ENCODE measurements around the gene ATAD3B. TPM values are rescaled to one million over a fixed set of nuclear protein-coding genes. Genes with fewer than 3 reads are reported as not detected.
"Not testable (repeated sequence)": the region's sequence is repeated elsewhere in the genome, so short reads cannot be mapped to it uniquely, and the experiment has no call there.

The ATAD3B gene
- polyA plus RNA-seq, 4 donors, result 17.4 to 34.5 (median 19.4) TPM

DNA sequence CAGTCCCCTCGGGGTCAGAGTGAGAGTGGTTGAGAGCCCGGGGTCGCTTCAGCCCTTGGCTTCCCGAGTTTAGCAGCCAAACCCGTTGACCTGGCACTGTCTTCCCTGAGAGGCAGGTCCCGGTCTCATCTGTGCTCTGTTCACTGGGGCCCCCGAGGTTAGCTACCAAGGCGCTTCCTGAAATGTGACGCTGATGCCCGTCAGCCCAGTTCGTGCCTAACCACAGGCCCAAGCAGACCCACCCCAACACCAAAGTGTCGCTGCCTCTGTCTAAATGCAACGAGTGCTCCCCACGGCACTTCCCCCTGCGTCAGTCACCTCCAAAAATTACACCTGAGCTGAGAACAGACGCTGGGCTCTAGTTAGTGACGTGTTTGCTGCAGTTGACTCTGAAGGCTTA lies 4.4 kb downstream of the ATAD3B start:
- not testable (repeated sequence) for H3K4me3 ChIP-seq (ENCODE audit: low read depth in 1 of 3, low read length in 3 of 3); H3K27me3 ChIP-seq (ENCODE audit: control insufficient read depth in 3 of 3, insufficient read depth in 3 of 3, low read length in 3 of 3); H3K9me3 ChIP-seq (ENCODE audit: control insufficient read depth in 2 of 2, insufficient read depth in 1 of 2, low read depth in 1 of 2, low read length in 1 of 2); H3K4me1 ChIP-seq (ENCODE audit: control insufficient read depth in 3 of 3, insufficient read depth in 2 of 3, low read depth in 1 of 3, low read length in 2 of 3); DNase-seq; FAIRE-seq; H3K27ac ChIP-seq (ENCODE audit: low read depth in 1 of 3, low read length in 2 of 3)
- H3K36me3 ChIP-seq (ENCODE audit: control insufficient read depth in 3 of 3, insufficient read depth in 2 of 3, low read depth in 1 of 3, low read length in 3 of 3), result peaks cover 11 to 43% (median 12%) of the 10 kb centered on the region in 3 donors
- WGBS, 3 donors, result 83 to 86% (median 83%) methylated on average over 14 to 15 of the region's 17 CpGs

- no peak overlapping the region for H3K27ac ChIP-seq (ENCODE audit: low read depth in 1 of 3, low read length in 2 of 3)
- FAIRE-seq (no peak), DNase-seq (no peak)
- WGBS, 3 donors, result 96 to 98% (median 97%) methylated on average over 22 of the region's 22 CpGs
- peaks cover 11 to 49% (median 12%) of the 10 kb centered on the region in 3 donors for H3K36me3 ChIP-seq (ENCODE audit: control insufficient read depth in 3 of 3, insufficient read depth in 2 of 3, low read depth in 1 of 3, low read length in 3 of 3)
- H3K4me3 ChIP-seq (ENCODE audit: low read depth in 1 of 3, low read length in 3 of 3), result no peak overlapping the region
- H3K27me3 ChIP-seq (ENCODE audit: control insufficient read depth in 3 of 3, insufficient read depth in 3 of 3, low read length in 3 of 3), result no peaks in the 10 kb centered on the region
- no peaks in the 10 kb centered on the region for H3K9me3 ChIP-seq (ENCODE audit: control insufficient read depth in 2 of 2, insufficient read depth in 1 of 2, low read depth in 1 of 2, low read length in 1 of 2)
- no peaks in the 10 kb centered on the region for H3K4me1 ChIP-seq (ENCODE audit: control insufficient read depth in 3 of 3, insufficient read depth in 2 of 3, low read depth in 1 of 3, low read length in 2 of 3)
Observed at GRCh38 chr1:1477206-1477605, 5.6 kb downstream of the ATAD3B start.

DNA sequence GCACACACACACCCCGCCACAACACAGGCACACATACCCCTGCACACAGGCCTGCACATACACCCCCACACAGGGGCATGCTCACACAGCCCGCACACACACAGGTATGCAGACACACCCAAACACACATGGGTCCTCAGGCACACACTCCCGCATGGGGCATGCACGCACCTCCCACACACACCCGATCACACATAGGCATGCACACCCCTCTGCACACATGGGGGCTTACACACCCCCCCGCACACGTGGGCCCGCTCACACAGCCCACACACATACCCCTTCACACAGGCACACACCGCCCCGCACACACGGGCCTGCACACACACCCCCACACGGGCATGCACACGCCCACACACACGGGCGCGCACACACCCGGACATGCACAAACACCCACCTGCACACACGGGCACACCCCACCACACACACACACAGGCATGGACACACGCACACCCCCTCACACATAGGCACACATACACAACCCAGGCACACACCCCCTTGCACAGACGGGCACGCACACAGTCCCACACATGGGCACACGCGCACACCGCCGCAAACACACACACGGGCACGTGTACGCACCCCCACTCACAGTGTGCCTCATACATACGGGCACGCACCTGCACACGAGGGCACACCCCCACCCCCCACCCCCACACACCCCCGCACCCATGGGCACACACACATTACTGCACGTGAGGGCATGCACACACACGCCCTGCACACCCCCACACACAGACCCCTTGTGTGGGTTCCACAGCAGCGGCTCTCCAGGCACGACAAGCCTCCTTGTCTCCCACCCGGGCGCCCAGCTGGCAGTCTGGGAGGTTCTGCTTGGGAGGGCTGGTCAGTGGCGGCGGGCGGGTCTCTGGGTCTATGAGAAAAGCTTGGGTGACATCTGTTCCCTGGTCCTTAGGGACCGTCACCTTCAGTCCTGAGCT lies 8.3 kb downstream of the ATAD3B start:
- H3K36me3 ChIP-seq (ENCODE audit: control insufficient read depth in 3 of 3, insufficient read depth in 2 of 3, low read depth in 1 of 3, low read length in 3 of 3), result peaks cover 11 to 64% (median 12%) of the 10 kb centered on the region in 3 donors
- H3K4me1 ChIP-seq (ENCODE audit: control insufficient read depth in 3 of 3, insufficient read depth in 2 of 3, low read depth in 1 of 3, low read length in 2 of 3), result no peaks in the 10 kb centered on the region
- no peak overlapping the region for H3K27ac ChIP-seq (ENCODE audit: low read depth in 1 of 3, low read length in 2 of 3)
- H3K4me3 ChIP-seq (ENCODE audit: low read depth in 1 of 3, low read length in 3 of 3), result no peak overlapping the region
- DNase-seq (no peak), FAIRE-seq (no peak)
- WGBS, 3 donors, result 95 to 97% (median 96%) methylated on average over 40 to 42 of the region's 42 CpGs
- H3K27me3 ChIP-seq (ENCODE audit: control insufficient read depth in 3 of 3, insufficient read depth in 3 of 3, low read length in 3 of 3), result no peaks in the 10 kb centered on the region
- no peaks in the 10 kb centered on the region for H3K9me3 ChIP-seq (ENCODE audit: control insufficient read depth in 2 of 2, insufficient read depth in 1 of 2, low read depth in 1 of 2, low read length in 1 of 2)

DNA sequence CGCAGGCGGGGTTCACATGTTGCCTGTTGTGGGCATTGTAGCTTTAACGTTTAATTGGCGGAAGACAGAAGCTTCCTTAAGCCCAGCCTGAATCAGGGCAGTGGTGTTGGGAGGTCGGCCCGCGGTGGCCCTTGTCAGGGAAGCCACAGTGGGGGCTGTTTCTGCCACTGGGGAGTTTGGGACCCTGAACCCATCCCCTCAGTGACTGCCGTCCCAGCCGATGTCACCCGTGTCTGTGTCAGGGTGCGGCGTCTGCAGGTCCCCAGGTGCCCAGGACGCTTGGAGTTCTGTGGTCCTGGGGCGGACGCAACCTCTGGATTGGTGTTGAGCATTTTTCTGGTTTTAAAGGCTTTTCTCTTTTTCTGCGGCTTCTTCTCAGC lies 8.9 kb downstream of the ATAD3B start:
- H3K4me1 ChIP-seq (ENCODE audit: control insufficient read depth in 3 of 3, insufficient read depth in 2 of 3, low read depth in 1 of 3, low read length in 2 of 3); DNase-seq; H3K9me3 ChIP-seq (ENCODE audit: control insufficient read depth in 2 of 2, insufficient read depth in 1 of 2, low read depth in 1 of 2, low read length in 1 of 2); H3K4me3 ChIP-seq (ENCODE audit: low read depth in 1 of 3, low read length in 3 of 3); H3K27me3 ChIP-seq (ENCODE audit: control insufficient read depth in 3 of 3, insufficient read depth in 3 of 3, low read length in 3 of 3); FAIRE-seq; H3K27ac ChIP-seq (ENCODE audit: low read depth in 1 of 3, low read length in 2 of 3): not testable (repeated sequence)
- WGBS, 3 donors, result 93 to 98% (median 97%) methylated on average over 15 to 16 of the region's 16 CpGs
- peaks cover 11 to 68% (median 12%) of the 10 kb centered on the region in 3 donors for H3K36me3 ChIP-seq (ENCODE audit: control insufficient read depth in 3 of 3, insufficient read depth in 2 of 3, low read depth in 1 of 3, low read length in 3 of 3)

- peaks cover 11 to 75% (median 12%) of the 10 kb centered on the region in 3 donors for H3K36me3 ChIP-seq (ENCODE audit: control insufficient read depth in 3 of 3, insufficient read depth in 2 of 3, low read depth in 1 of 3, low read length in 3 of 3)
- H3K27ac ChIP-seq (ENCODE audit: low read depth in 1 of 3, low read length in 2 of 3); H3K4me3 ChIP-seq (ENCODE audit: low read depth in 1 of 3, low read length in 3 of 3); FAIRE-seq; DNase-seq; H3K27me3 ChIP-seq (ENCODE audit: control insufficient read depth in 3 of 3, insufficient read depth in 3 of 3, low read length in 3 of 3); H3K4me1 ChIP-seq (ENCODE audit: control insufficient read depth in 3 of 3, insufficient read depth in 2 of 3, low read depth in 1 of 3, low read length in 2 of 3); H3K9me3 ChIP-seq (ENCODE audit: control insufficient read depth in 2 of 2, insufficient read depth in 1 of 2, low read depth in 1 of 2, low read length in 1 of 2): not testable (repeated sequence)
- 95 to 98% (median 95%) methylated on average over 20 to 30 of the region's 30 CpGs for WGBS, 3 donors
Observed at GRCh38 chr1:1481811-1482210, 10.2 kb downstream of the ATAD3B start.

DNA sequence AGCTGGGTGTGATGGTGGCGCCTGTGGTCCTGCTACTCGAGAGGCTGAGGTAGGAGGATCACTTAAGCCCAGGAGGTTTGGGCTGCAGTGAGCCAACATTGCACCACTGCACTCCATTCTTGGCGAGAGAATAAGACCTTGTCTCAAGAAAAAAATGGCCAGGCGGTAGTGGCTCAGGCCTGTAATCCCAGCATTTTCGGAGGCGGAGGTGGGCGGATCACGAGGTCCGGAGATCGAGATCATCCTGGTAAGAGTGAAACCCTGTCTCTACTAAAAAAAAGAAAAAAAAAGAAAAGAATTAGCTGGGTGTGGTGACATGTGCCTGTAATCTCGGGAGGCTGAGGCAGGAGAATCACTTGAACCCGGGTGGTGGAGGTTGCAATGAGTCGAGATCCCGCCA lies 11.3 kb downstream of the ATAD3B start:
- Histone ChIP-seq H3K9me3 (ENCODE audit: control insufficient read depth in 2 of 2, insufficient read depth in 1 of 2, low read depth in 1 of 2, low read length in 1 of 2) (no peaks in the 10 kb centered on the region), H3K4me3 (ENCODE audit: low read depth in 1 of 3, low read length in 3 of 3) (no peak overlapping the region), H3K27me3 (ENCODE audit: control insufficient read depth in 3 of 3, insufficient read depth in 3 of 3, low read length in 3 of 3) (no peaks in the 10 kb centered on the region), H3K27ac (ENCODE audit: low read depth in 1 of 3, low read length in 2 of 3) (no peak overlapping the region), H3K4me1 (ENCODE audit: control insufficient read depth in 3 of 3, insufficient read depth in 2 of 3, low read depth in 1 of 3, low read length in 2 of 3) (no peaks in the 10 kb centered on the region), H3K36me3 (ENCODE audit: control insufficient read depth in 3 of 3, insufficient read depth in 2 of 3, low read depth in 1 of 3, low read length in 3 of 3) (peaks cover 11 to 74% (median 12%) of the 10 kb centered on the region in 3 donors)
- WGBS, 3 donors, result 95 to 97% (median 96%) methylated on average over 14 of the region's 14 CpGs
- FAIRE-seq (no peak), DNase-seq (no peak)

DNA sequence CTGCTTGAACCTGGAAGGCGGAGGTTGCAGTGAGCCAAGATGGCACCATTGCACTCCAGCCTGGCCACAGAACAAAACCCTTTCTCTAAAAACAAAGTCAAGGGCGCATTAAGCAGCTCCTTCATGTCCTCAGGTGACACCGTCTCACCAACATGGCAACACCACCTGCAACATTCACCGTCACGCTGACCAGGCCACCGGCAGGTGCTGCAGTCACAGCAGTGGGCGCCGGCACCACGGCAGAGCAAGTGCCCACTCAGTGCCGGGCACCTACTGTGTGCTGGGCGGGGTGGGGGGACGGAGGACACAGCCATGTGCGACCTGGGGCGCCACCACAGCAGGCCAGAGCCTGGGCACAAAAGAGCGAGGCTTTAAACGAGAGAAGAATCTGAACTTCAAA lies 12.1 kb downstream of the ATAD3B start:
- Histone ChIP-seq H3K27ac (ENCODE audit: low read depth in 1 of 3, low read length in 2 of 3) (no peak overlapping the region), H3K4me3 (ENCODE audit: low read depth in 1 of 3, low read length in 3 of 3) (no peak overlapping the region), H3K36me3 (ENCODE audit: control insufficient read depth in 3 of 3, insufficient read depth in 2 of 3, low read depth in 1 of 3, low read length in 3 of 3) (peaks cover 9 to 75% (median 11%) of the 10 kb centered on the region in 3 donors), H3K4me1 (ENCODE audit: control insufficient read depth in 3 of 3, insufficient read depth in 2 of 3, low read depth in 1 of 3, low read length in 2 of 3) (no peaks in the 10 kb centered on the region), H3K27me3 (ENCODE audit: control insufficient read depth in 3 of 3, insufficient read depth in 3 of 3, low read length in 3 of 3) (no peaks in the 10 kb centered on the region), H3K9me3 (ENCODE audit: control insufficient read depth in 2 of 2, insufficient read depth in 1 of 2, low read depth in 1 of 2, low read length in 1 of 2) (no peaks in the 10 kb centered on the region)
- no peak for FAIRE-seq
- DNase-seq, result no peak
- 94 to 96% (median 96%) methylated on average over 16 of the region's 16 CpGs for WGBS, 3 donors

DNA sequence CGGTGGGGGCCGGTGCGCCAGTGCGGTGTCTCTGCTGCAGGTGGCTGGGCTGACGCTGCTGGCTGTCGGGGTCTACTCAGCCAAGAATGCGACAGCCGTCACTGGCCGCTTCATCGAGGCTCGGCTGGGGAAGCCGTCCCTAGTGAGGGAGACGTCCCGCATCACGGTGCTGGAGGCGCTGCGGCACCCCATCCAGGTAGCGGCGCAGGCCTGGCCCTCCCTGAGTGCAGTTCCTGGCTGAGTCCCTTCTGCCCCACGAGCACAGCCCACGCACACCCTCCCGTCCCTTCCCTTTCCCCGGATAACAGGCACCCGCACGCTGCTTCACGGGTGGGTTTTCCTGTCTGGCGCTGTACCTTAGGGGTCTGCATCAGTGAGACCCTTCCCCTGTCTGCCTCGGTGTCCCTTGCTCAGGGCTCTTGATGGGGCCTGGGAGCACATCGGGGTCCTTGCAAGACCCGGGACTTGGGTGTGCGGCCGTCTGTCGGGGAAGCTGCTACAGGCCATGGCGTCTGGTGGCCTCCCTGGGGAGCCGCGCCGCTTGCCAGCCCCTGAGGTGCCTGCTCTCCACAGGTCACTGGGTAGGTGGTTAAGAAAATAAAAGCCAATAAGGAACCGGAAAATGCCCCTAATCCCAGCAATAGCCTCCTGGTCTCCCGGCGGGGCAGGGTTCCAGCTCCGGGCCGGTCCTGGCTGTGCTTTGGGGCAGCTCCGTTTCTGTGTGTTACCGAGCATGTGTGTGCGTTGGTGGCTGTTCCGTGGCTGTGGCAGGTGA lies 13.6 kb downstream of the ATAD3B start:
- not testable (repeated sequence) for DNase-seq

More for the DNA sequence above, 13.6 kb downstream of the ATAD3B start:
- H3K9me3 ChIP-seq (ENCODE audit: control insufficient read depth in 2 of 2, insufficient read depth in 1 of 2, low read depth in 1 of 2, low read length in 1 of 2); H3K27ac ChIP-seq (ENCODE audit: low read depth in 1 of 3, low read length in 2 of 3); H3K4me3 ChIP-seq (ENCODE audit: low read depth in 1 of 3, low read length in 3 of 3); H3K27me3 ChIP-seq (ENCODE audit: control insufficient read depth in 3 of 3, insufficient read depth in 3 of 3, low read length in 3 of 3); FAIRE-seq; H3K4me1 ChIP-seq (ENCODE audit: control insufficient read depth in 3 of 3, insufficient read depth in 2 of 3, low read depth in 1 of 3, low read length in 2 of 3): not testable (repeated sequence)
- H3K36me3 ChIP-seq (ENCODE audit: control insufficient read depth in 3 of 3, insufficient read depth in 2 of 3, low read depth in 1 of 3, low read length in 3 of 3), result peaks cover 7 to 78% (median 9%) of the 10 kb centered on the region in 3 donors
- WGBS, 3 donors, result 94 to 97% (median 96%) methylated on average over 26 to 43 of the region's 46 CpGs
